IMR-90 (cell line): ENCODE measurements around the gene DPYD.

ENCODE experiments used
- POLR2A ChIP-seq: IDR thresholded peaks from 2 replicates; pipeline ENCODE4 v1.6.1; 2012; ENCODE audit warnings: mild to moderate bottlenecking, low read depth, low read length
- RAD21 ChIP-seq: IDR thresholded peaks from 2 replicates; pipeline ENCODE4 v1.6.1; 2012; ENCODE audit warnings: low read length, improper control_type of control experiment
- SMC3 ChIP-seq: fragments of 150-350 bp; IDR thresholded peaks from 2 replicates; pipeline ENCODE4 v1.6.1; 2016; ENCODE audit warnings: low read depth, mild to moderate bottlenecking, antibody characterized with exemption, low read length, moderate library complexity
- TF ChIP-seq, protein P1 (sequence below): conservative IDR thresholded peaks from 2 replicates; pipeline ENCODE4 v1.5.1; 2012; ENCODE audit warnings: mild to moderate bottlenecking, low read depth, low read length, improper control_type of control experiment
- TF ChIP-seq, protein P2 (sequence below): fragments of 150-350 bp; IDR thresholded peaks from 2 replicates; pipeline ENCODE4 v1.6.1; 2016; ENCODE audit warnings: low read depth, mild to moderate bottlenecking, low read length, moderate library complexity, borderline replicate concordance

DNA sequence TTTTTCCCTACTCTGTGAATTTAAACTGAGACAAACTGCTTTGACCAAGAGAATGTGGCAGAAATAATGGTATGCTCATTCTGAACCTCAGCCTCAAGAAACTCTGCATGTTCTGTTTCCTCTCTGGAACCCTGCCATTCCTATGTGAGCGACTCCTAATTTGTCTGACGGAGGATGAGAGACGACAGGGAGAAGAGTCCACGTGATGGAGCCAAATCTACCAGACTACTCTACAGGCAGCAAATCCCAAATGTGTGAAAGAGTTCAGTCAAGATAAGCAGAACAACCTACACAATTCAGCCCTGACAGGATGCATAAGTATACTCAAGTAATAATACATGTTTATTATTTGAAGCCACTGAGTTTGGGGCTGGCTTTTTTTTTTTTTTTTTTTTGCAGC, 153.5 kb downstream of the DPYD start:
- TF ChIP-seq, protein P1, sequence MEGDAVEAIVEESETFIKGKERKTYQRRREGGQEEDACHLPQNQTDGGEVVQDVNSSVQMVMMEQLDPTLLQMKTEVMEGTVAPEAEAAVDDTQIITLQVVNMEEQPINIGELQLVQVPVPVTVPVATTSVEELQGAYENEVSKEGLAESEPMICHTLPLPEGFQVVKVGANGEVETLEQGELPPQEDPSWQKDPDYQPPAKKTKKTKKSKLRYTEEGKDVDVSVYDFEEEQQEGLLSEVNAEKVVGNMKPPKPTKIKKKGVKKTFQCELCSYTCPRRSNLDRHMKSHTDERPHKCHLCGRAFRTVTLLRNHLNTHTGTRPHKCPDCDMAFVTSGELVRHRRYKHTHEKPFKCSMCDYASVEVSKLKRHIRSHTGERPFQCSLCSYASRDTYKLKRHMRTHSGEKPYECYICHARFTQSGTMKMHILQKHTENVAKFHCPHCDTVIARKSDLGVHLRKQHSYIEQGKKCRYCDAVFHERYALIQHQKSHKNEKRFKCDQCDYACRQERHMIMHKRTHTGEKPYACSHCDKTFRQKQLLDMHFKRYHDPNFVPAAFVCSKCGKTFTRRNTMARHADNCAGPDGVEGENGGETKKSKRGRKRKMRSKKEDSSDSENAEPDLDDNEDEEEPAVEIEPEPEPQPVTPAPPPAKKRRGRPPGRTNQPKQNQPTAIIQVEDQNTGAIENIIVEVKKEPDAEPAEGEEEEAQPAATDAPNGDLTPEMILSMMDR, result no peak
- TF ChIP-seq RAD21 (no peak), SMC3 (no peak), POLR2A (no peak)
- TF ChIP-seq, protein P2, sequence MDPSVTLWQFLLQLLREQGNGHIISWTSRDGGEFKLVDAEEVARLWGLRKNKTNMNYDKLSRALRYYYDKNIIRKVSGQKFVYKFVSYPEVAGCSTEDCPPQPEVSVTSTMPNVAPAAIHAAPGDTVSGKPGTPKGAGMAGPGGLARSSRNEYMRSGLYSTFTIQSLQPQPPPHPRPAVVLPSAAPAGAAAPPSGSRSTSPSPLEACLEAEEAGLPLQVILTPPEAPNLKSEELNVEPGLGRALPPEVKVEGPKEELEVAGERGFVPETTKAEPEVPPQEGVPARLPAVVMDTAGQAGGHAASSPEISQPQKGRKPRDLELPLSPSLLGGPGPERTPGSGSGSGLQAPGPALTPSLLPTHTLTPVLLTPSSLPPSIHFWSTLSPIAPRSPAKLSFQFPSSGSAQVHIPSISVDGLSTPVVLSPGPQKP, result no peak
